NCI-H1436 treated with DMSO at 0.1 percent for 48 hours (cell line): Measurements from ENCODE around the gene TRIO.

ENCODE experiments used
- DNase-seq: peaks from one replicate; lab custom pipeline; 2025; lab: John Stamatoyannopoulos, UW

The TRIO gene

DNA sequence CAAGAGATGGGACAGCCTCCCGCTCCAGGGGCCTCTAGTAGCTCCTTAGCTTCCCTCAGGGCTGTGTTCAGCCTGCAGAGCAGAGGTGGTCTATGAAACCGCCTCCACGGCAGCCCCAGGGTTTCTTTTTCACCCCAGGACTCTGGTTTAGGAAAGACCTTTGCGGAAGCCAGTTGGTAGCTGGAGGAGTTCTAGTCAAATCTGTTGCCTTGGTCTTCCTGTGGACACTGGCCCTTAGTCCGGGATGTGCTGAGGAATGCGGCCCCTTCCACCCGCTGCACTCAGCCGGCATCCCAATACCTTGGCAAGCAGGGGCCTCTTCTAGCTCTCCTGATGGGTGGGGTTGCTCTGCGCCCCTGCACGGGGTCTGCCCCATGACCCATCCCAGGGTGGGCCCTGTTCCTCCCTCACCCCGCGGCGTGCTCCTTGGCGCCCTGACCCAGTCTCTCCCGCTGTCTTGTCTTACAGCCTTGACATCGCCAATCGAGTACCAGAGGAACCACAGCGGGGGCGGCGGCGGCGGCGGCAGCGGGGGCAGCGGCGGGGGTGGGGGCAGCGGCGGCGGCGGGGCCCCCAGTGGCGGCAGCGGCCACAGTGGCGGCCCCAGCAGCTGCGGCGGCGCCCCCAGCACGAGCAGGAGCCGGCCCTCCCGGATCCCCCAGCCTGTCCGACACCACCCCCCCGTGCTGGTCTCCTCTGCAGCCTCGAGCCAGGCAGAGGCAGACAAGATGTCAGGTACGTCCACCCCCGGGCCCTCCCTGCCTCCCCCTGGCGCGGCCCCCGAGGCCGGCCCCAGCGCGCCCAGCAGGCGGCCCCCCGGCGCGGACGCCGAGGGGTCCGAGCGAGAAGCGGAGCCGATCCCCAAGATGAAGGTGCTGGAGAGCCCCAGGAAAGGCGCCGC is 344.1 kb downstream of the TRIO start:
- no peak for DNase-seq

DNA sequence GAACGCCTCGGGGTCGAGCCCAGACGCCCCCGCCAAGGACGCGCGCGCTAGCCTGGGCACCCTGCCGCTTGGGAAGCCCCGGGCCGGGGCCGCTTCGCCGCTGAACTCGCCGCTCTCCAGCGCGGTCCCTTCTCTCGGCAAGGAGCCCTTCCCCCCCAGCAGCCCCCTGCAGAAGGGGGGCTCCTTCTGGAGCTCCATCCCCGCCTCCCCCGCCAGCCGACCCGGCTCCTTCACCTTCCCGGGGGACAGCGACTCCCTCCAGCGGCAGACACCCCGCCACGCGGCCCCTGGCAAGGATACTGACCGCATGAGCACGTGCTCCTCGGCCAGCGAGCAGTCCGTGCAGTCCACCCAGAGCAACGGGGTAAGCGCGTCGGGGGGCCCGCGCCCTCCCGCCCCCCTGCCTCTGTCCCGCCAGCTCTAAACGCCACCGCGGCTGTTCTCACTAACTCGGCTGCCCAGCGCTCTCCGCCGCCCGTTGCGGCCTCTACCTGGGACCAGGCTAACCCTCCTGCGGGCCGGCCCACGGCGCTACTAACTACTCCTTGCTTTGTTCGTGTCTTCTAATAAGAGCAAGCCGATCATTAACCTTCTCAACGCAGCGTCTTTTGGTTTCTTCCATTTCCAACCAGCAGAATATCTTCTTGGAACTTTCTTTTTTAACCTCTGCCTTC is 344.9 kb downstream of the TRIO start:
- DNase-seq = no peak

GRCh38 chr5:14488709-14489108 is 345.6 kb downstream of the TRIO start:
- DNase-seq = no peak

DNA sequence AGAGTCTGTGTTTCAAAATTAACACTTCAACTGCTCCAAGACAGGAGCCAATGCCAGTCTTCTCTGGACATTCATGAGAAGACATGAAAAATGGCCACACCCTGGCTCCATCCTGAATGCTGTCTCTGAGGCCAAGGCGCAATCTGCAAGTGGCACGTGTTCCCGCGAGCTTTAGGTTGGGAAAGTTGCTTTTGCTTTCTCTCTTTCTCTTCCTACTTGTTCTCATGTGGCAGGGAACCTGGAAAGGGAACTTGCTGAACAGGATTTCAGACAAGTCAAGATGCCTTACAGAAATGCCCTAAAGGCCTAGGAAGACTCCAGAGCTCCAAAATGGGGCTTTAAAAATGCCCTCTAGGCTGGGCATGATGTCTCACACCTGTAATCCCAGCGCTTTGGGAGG is 346.5 kb downstream of the TRIO start:
- no peak for DNase-seq

- no peak for DNase-seq
These were observed 347.2 kb downstream of the TRIO start for GRCh38 chr5:14490309-14490711.

DNA sequence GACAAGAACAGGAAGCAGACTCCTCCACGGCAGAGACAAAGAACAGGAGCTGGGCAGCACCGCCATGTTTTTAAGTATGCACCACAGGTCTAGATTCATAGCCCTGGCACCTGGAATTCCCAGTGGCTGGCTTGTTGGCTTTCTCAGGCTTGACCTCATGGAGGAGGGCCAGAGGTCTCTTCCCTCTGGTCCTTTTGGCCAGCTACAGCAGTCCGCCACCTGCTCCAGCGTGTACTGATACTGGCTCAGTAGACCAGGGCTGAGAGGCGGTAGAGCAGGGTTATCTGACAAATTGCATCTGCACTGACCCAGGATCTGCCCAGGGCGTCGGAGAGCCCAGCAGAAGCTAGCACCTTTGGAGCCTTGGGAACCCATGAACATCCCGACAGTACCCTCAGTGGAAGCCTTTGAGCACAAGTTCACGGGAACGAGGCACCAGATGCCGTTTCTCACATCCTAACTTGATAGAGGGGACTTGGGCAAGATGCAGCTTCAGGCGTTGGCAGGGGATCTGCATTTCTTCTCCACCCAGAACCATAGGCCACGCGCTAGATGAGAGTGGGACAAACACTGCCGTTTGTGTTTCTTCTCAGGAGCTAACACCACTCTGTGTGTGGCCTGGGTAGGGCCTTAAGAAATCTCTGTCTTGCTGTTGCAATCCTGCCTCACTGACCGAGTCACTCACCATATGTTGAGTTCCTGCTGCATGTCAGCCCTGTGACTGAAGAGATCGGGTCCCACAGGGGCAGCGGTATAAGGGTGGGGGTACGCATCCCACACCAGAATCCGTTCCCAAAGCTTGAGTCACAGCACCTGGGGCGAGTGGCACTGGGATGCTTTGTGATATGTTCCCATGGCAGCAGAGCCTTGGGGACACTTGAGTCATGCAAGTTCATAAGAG is 348.1 kb downstream of the TRIO start:
- DNase-seq = no peak

- no peak for DNase-seq
These were observed 349.3 kb downstream of the TRIO start for GRCh38 chr5:14492331-14492964.

DNA sequence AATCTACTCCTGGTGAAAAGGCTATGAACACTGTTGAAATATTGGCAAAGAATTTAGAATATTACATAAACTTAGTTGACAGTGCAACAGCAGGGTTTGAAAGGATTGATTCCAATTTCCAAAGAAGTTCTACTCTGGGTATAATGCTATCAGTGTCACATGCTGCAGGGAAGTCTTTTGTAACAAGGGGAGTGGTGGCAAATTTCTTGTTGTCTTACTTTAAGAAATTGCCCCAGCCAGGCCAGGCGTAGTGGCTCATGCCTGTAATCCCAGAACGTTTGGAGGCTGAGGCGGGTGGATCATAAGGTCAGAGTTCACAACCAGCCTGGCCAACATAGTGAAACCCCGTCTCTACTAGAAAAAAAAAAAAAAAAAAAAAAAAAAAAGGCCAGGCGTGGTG is 352.2 kb downstream of the TRIO start:
- no peak for DNase-seq

GRCh38 chr5:14497311-14497710 is 354.2 kb downstream of the TRIO start:
- DNase-seq = no peak

- no peak for DNase-seq
These were observed 358.5 kb downstream of the TRIO start for GRCh38 chr5:14501353-14502293.

- no peak for DNase-seq
These were observed 359.1 kb downstream of the TRIO start for GRCh38 chr5:14502294-14502690.

- no peak for DNase-seq
These were observed 360.0 kb downstream of the TRIO start for GRCh38 chr5:14503017-14503680.

- DNase-seq = no peak
These were observed 360.7 kb downstream of the TRIO start for GRCh38 chr5:14503681-14504331.

DNA sequence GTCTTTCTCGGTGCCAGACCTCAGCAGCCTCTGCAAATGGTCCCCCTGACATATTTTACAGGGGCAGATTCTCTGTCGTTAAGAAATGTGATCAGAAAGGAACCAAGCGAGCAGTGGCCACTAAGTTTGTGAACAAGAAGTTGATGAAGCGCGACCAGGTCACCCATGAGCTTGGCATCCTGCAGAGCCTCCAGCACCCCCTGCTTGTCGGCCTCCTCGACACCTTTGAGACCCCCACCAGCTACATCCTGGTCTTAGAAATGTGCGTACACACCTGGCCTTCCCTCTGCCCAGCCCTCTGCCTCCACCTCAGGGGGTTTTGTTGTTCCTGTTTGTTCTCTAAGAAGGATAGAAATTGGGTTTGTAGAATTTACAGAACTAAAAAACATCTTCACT is 361.2 kb downstream of the TRIO start:
- DNase-seq = no peak

GRCh38 chr5:14504816-14505215 is 361.7 kb downstream of the TRIO start:
- DNase-seq = no peak

DNA sequence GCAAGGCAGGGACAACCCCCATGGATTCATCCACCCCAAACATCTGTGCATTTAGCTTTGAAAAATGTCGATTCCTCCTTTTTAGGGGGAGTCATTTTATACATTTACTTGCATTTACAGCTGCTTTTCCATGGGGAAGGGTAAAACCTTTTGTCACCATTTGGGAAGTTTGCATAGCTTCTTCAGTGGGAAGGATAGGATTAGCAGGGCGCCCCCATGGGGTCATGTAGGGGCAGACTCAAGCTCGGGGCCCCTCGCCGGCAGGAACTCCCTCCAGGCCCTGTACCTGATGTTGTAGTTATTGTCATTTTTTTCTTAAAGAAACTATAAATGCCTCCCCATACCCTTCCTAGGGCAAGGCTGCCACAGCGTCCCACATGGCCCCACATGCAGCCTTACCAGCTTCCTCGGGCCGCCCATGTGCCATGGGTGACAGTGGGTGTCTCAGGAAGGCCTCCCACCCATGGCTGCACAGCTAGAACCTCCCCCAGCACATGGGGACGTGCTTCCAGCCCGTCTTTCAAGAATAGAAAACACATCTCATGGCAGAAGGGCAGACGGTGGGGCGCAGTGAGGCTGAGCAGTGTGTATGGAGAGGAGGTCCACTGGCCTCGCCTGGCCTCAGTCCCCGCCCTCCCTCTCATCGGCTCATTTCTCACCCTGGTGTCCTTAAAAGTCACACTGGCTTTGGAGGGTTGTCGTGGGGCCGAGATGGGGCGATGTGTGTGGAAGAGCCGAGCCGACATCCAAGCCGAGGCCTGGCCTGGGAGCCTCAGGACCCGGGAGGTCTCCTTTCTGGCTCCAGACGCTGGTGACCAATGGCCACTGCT is 362.4 kb downstream of the TRIO start:
- DNase-seq = no peak

GRCh38 chr5:14506140-14506538 is 363.0 kb downstream of the TRIO start:
- DNase-seq = no peak

DNA sequence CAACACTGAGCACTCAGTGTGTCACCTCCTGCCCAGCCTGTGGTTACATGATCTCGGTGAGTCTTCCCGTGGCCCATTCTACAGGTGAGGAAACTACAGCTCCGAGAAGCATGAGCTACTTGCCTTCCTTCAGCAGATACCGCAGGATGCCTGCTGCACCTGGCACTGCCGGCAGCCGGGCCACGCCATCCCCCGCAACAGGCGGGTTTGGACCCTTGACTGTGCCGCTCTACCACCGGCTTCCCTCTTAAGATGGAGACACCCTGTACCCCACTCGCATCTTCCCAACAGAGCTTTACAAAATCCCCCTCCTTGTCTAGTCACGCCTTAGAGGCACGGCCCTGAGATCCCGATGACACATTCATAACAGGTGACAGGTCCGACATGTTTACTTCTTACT is 363.5 kb downstream of the TRIO start:
- DNase-seq = no peak
